GM23338 (cell line): Measurements from ENCODE around the gene SNRPB2. TPM values are rescaled to one million over a fixed set of nuclear protein-coding genes. Genes with fewer than 3 reads are reported as not detected.

Experiments used
- ATAC-seq: fragments of 200-7000 bp; cut with Tn5 transposase; 3 replicates; pipeline ENCODE4 v1.9.1; 2020
- DNase-seq: peaks from one replicate; pipeline ENCODE4 v3.0.0-alpha.2; 2015; ENCODE audit warnings: low spot score
- H2AFZ ChIP-seq: fragments of 200-600 bp; sonication (generic); 2 replicates; pipeline ENCODE4 v1.8.0; 2016; ENCODE audit warnings: antibody characterized with exemption, mild to moderate bottlenecking, moderate library complexity
- H3F3A ChIP-seq: fragments of 200-600 bp; sonication (generic); replicated peaks from 2 replicates; pipeline ENCODE4 v1.8.0; 2017; ENCODE audit warnings: antibody characterized with exemption, mixed run types, low read depth
- H3K27ac ChIP-seq: fragments of 200-600 bp; sonication (generic); 2 replicates; pipeline ENCODE4 v1.6.1; 2016; ENCODE audit warnings: low read depth
- H3K27me3 ChIP-seq: fragments of 200-600 bp; sonication (generic); 2 replicates; pipeline ENCODE4 v1.8.0; 2016; ENCODE audit warnings: mild to moderate bottlenecking, mixed run types, moderate library complexity; ENCODE audit not compliant: insufficient read depth
- H3K36me3 ChIP-seq: fragments of 200-600 bp; sonication (generic); 2 replicates; pipeline ENCODE4 v1.8.0; 2016; ENCODE audit warnings: mild to moderate bottlenecking; ENCODE audit not compliant: insufficient read depth
- H3K4me1 ChIP-seq: fragments of 200-600 bp; sonication (generic); 2 replicates; pipeline ENCODE4 v1.8.0; 2016; ENCODE audit warnings: mild to moderate bottlenecking, moderate library complexity; ENCODE audit not compliant: insufficient read depth
- H3K4me2 ChIP-seq: fragments of 200-600 bp; sonication (generic); 2 replicates; pipeline ENCODE4 v1.7.1; 2017; ENCODE audit warnings: mixed run types
- H3K4me3 ChIP-seq: fragments of 200-600 bp; sonication (generic); 2 replicates; pipeline ENCODE4 v1.6.1; 2016; ENCODE audit warnings: mixed run types
- H3K79me2 ChIP-seq: fragments of 200-600 bp; sonication (generic); replicated peaks from 2 replicates; pipeline ENCODE4 v1.8.0; 2017; ENCODE audit warnings: mild to moderate bottlenecking; ENCODE audit not compliant: insufficient read depth
- H3K9me2 ChIP-seq: fragments of 200-600 bp; sonication (generic); 2 replicates; pipeline ENCODE4 v1.8.0; 2017; ENCODE audit not compliant: insufficient read depth
- H4K20me1 ChIP-seq: fragments of 200-600 bp; sonication (generic); replicated peaks from 2 replicates; pipeline ENCODE4 v1.8.0; 2017; ENCODE audit warnings: mild to moderate bottlenecking; ENCODE audit not compliant: insufficient read depth
- H3K27ac Mint-ChIP-seq: 2 replicates; pipeline ENCODE4 v1.8.0; 2020; ENCODE audit warnings: inconsistent platforms, mild to moderate bottlenecking, moderate library complexity, mixed read lengths
- H3K27me3 Mint-ChIP-seq: 3 replicates; pipeline ENCODE4 v1.8.0; 2022; ENCODE audit warnings: low read depth, mild to moderate bottlenecking, moderate library complexity, mixed read lengths, inconsistent platforms; ENCODE audit not compliant: insufficient read depth, poor library complexity
- H3K36me3 Mint-ChIP-seq: 3 replicates; pipeline ENCODE4 v1.8.0; 2021; ENCODE audit warnings: low read depth, mild to moderate bottlenecking, inconsistent platforms, moderate library complexity, mixed read lengths
- H3K4me1 Mint-ChIP-seq: 3 replicates; pipeline ENCODE4 v1.8.0; 2020; ENCODE audit warnings: mild to moderate bottlenecking, inconsistent platforms, mixed read lengths
- H3K4me3 Mint-ChIP-seq: 3 replicates; pipeline ENCODE4 v1.8.0; 2021; ENCODE audit warnings: moderate library complexity, mild to moderate bottlenecking, inconsistent platforms, mixed read lengths
- H3K9me3 Mint-ChIP-seq: 3 replicates; pipeline ENCODE4 v1.8.0; 2020; ENCODE audit warnings: moderate library complexity, mild to moderate bottlenecking, inconsistent platforms, mixed read lengths
- CREB1 ChIP-seq: fragments of 250-450 bp; sonication (Bioruptor Pico); IDR thresholded peaks from 2 replicates; pipeline ENCODE4 v1.5.0; 2020; ENCODE audit warnings: low read depth, mild to moderate bottlenecking, moderate library complexity
- EZH2 ChIP-seq: fragments of 200-600 bp; sonication (generic); IDR thresholded peaks from one replicate; pipeline ENCODE4 v1.8.0; 2017; ENCODE audit warnings: antibody characterized with exemption, mild to moderate bottlenecking, low read depth; ENCODE audit not compliant: unreplicated experiment
- JUNB ChIP-seq: IDR thresholded peaks from one replicate; pipeline ENCODE4 v1.6.1; 2016; ENCODE audit warnings: antibody characterized with exemption; ENCODE audit not compliant: unreplicated experiment
- NANOG ChIP-seq: IDR thresholded peaks from 2 replicates; pipeline ENCODE4 v1.6.1; 2016; ENCODE audit warnings: antibody characterized with exemption, borderline replicate concordance
- POLR2AphosphoS5 ChIP-seq: IDR thresholded peaks from 2 replicates; pipeline ENCODE4 v1.6.1; 2016; ENCODE audit warnings: antibody characterized with exemption, low read depth
- STAT1 ChIP-seq: IDR thresholded peaks from one replicate; pipeline ENCODE4 v1.6.1; 2016; ENCODE audit warnings: antibody characterized with exemption; ENCODE audit not compliant: unreplicated experiment
- ZNF331 ChIP-seq: fragments of 250-450 bp; sonication (Bioruptor Pico); IDR thresholded peaks from 2 replicates; pipeline ENCODE4 v1.5.0; 2020; ENCODE audit warnings: low read depth, mild to moderate bottlenecking, moderate library complexity
- polyA plus RNA-seq: library from polyadenylated mRNA; unstranded; fragments of >200 nt; fragmentation: Nextera tagmentation; extraction: Ambion mirVana; gene quantifications from 2 replicates; pipeline ENCODE4 v1.2.1, GENCODE V29; 2016
- total RNA-seq: library from RNA; depleted of rRNA; stranded (reverse); fragments of >200 nt; shearing (Covaris generic); gene quantifications from 2 replicates; pipeline ENCODE4 v1.2.3, GENCODE V29; 2014
- TF ChIP-seq, protein P1 (sequence below): IDR thresholded peaks from 2 replicates; pipeline ENCODE4 v1.6.1; 2016; ENCODE audit warnings: antibody characterized with exemption
- TF ChIP-seq, protein P2 (sequence below), 2 experiments: fragments of 200-600 bp in 1 of 2; sonication (generic) in 1 of 2; conservative IDR thresholded peaks; 2 replicates each; pipeline versions ENCODE4 v1.5.1 to v1.6.1; 2016 to 2017; ENCODE audit warnings: antibody characterized with exemption in 2 of 2, low read depth in 2 of 2, mild to moderate bottlenecking in 2 of 2, moderate library complexity in 1 of 2
- TF ChIP-seq, protein P3 (sequence below): IDR thresholded peaks from one replicate; pipeline ENCODE4 v1.6.1; 2018; ENCODE audit warnings: antibody characterized with exemption; ENCODE audit not compliant: unreplicated experiment

SNRPB2 gene
- total and polyA plus RNA-seq, 2 experiments from 2014 or later: 94.9 to 377 TPM

DNA sequence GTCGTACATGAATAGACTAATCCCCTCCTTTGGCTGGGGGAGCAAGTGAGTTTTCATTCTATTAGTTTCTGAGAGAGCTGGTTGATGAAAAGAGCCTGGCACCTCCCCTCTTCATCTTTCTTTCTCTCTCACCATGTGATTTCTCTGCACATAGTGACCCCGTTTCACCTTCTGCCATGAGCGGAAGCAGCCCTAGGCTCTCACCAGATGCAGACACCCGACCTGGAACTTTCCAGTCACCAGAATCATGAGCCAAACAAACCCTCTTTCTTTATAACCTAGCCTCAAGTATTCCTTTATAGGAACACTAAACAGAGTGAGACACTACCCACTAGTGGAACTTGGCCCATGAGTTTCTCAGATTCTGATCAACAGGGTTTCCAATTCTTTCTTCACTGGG, 34.7 kb downstream of the SNRPB2 start (continued):
- TF ChIP-seq ZNF331 (no peak), POLR2AphosphoS5 (no peak)
- TF ChIP-seq, protein P1, sequence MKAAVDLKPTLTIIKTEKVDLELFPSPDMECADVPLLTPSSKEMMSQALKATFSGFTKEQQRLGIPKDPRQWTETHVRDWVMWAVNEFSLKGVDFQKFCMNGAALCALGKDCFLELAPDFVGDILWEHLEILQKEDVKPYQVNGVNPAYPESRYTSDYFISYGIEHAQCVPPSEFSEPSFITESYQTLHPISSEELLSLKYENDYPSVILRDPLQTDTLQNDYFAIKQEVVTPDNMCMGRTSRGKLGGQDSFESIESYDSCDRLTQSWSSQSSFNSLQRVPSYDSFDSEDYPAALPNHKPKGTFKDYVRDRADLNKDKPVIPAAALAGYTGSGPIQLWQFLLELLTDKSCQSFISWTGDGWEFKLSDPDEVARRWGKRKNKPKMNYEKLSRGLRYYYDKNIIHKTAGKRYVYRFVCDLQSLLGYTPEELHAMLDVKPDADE: no peak
- TF ChIP-seq, protein P2, sequence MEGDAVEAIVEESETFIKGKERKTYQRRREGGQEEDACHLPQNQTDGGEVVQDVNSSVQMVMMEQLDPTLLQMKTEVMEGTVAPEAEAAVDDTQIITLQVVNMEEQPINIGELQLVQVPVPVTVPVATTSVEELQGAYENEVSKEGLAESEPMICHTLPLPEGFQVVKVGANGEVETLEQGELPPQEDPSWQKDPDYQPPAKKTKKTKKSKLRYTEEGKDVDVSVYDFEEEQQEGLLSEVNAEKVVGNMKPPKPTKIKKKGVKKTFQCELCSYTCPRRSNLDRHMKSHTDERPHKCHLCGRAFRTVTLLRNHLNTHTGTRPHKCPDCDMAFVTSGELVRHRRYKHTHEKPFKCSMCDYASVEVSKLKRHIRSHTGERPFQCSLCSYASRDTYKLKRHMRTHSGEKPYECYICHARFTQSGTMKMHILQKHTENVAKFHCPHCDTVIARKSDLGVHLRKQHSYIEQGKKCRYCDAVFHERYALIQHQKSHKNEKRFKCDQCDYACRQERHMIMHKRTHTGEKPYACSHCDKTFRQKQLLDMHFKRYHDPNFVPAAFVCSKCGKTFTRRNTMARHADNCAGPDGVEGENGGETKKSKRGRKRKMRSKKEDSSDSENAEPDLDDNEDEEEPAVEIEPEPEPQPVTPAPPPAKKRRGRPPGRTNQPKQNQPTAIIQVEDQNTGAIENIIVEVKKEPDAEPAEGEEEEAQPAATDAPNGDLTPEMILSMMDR (conservative IDR thresholded peaks at IDR 0.05; ENCODE audit: low read depth in 2 of 2): no peak

DNA sequence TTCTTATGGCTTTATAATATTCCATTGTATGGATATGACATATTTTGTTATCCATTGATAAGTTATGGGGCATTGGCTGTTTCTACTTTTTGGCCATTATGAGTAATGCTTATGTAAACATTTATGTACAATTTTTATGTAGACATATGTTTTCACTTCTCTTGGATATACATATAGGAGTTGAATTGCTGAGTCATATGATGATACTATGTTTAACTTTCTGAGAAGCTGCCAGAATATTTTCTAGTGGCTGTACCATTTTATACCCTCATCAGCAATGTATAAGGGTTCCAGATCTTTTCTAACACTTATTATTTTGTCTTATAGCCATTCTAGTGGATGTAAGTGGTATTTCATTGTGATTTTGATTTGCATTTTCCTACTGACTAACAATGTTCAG, 41.4 kb downstream of the SNRPB2 start:
- Histone ChIP-seq H3F3A (no peaks in the 10 kb centered on the region), H3K4me3 (no peak overlapping the region), H3K9me2 (peaks cover 4% of the 10 kb centered on the region), H3K79me2 (no peaks in the 10 kb centered on the region), H4K20me1 (no peaks in the 10 kb centered on the region), H3K4me2 (no peak overlapping the region), H3K4me1 (no peaks in the 10 kb centered on the region), H2AFZ (no peak overlapping the region), H3K27me3 (no peaks in the 10 kb centered on the region), H3K36me3 (no peaks in the 10 kb centered on the region), H3K27ac (no peak overlapping the region)
- no peaks in the 10 kb centered on the region for H3K27me3 Mint-ChIP-seq
- H3K4me1 Mint-ChIP-seq: peaks cover 3% of the 10 kb centered on the region; the same call in 1 of the 3 replicates
- 0 out of 3 replicates have a peak, but pooled peaks cover 6% of the 10 kb centered on the region for H3K36me3 Mint-ChIP-seq
- no peak overlapping the region for H3K27ac Mint-ChIP-seq
- ATAC-seq (no peak), DNase-seq (no peak)
- no peak overlapping the region for H3K4me3 Mint-ChIP-seq
- peaks cover 19% of the 10 kb centered on the region for H3K9me3 Mint-ChIP-seq
- TF ChIP-seq NANOG (no peak), STAT1 (no peak), CREB1 (CRISPR knock-in tag) (no peak), JUNB (no peak), ZNF331 (no peak), EZH2 (no peak)
- TF ChIP-seq, protein P1: no peak
- TF ChIP-seq, protein P2 (conservative IDR thresholded peaks at IDR 0.05; ENCODE audit: low read depth in 2 of 2): no peak
- TF ChIP-seq, protein P3, sequence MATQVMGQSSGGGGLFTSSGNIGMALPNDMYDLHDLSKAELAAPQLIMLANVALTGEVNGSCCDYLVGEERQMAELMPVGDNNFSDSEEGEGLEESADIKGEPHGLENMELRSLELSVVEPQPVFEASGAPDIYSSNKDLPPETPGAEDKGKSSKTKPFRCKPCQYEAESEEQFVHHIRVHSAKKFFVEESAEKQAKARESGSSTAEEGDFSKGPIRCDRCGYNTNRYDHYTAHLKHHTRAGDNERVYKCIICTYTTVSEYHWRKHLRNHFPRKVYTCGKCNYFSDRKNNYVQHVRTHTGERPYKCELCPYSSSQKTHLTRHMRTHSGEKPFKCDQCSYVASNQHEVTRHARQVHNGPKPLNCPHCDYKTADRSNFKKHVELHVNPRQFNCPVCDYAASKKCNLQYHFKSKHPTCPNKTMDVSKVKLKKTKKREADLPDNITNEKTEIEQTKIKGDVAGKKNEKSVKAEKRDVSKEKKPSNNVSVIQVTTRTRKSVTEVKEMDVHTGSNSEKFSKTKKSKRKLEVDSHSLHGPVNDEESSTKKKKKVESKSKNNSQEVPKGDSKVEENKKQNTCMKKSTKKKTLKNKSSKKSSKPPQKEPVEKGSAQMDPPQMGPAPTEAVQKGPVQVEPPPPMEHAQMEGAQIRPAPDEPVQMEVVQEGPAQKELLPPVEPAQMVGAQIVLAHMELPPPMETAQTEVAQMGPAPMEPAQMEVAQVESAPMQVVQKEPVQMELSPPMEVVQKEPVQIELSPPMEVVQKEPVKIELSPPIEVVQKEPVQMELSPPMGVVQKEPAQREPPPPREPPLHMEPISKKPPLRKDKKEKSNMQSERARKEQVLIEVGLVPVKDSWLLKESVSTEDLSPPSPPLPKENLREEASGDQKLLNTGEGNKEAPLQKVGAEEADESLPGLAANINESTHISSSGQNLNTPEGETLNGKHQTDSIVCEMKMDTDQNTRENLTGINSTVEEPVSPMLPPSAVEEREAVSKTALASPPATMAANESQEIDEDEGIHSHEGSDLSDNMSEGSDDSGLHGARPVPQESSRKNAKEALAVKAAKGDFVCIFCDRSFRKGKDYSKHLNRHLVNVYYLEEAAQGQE: no peak
